ENCODE measurements around the gene DENND1A.

Gene DENND1A

GRCh38 chr9:123438321-123438720 is 491.6 kb downstream of the DENND1A start:
- H3K4me1 Mint-ChIP-seq, result peaks cover 81% of the 10 kb centered on the region
- H3K36me3 Mint-ChIP-seq (ENCODE audit: low read depth), result no peaks in the 10 kb centered on the region
- H3K27ac Mint-ChIP-seq, result peak overlapping the region; percentile 81
- peaks cover 3% of the 10 kb centered on the region for H3K27me3 Mint-ChIP-seq (ENCODE audit: low read depth, poor library complexity)
- H3K4me3 Mint-ChIP-seq, result peak overlapping the region; percentile 54
- TF ChIP-seq CTCF (IDR thresholded peaks at IDR 0.05), result no peak
- H3K9me3 Mint-ChIP-seq, result no peaks in the 10 kb centered on the region
- no peak for DNase-seq

- Mint-ChIP-seq H3K4me1 (peaks cover 82% of the 10 kb centered on the region), H3K4me3 (no peak overlapping the region), H3K9me3 (no peaks in the 10 kb centered on the region), H3K27ac (peak overlapping the region; percentile 33), H3K36me3 (ENCODE audit: low read depth) (no peaks in the 10 kb centered on the region), H3K27me3 (ENCODE audit: low read depth, poor library complexity) (peaks cover 3% of the 10 kb centered on the region)
- TF ChIP-seq CTCF (IDR thresholded peaks at IDR 0.05), result no peak
- no peak for DNase-seq
These were observed 492.7 kb downstream of the DENND1A start for GRCh38 chr9:123437201-123437600.

GRCh38 chr9:123435471-123435870 is 494.5 kb downstream of the DENND1A start:
- TF ChIP-seq CTCF (IDR thresholded peaks at IDR 0.05), result no peak
- DNase-seq, result no peak
- peaks cover 6% of the 10 kb centered on the region for H3K36me3 Mint-ChIP-seq (ENCODE audit: low read depth)
- H3K4me3 Mint-ChIP-seq, result no peak overlapping the region
- H3K4me1 Mint-ChIP-seq, result peaks cover 73% of the 10 kb centered on the region
- H3K9me3 Mint-ChIP-seq, result no peaks in the 10 kb centered on the region
- H3K27ac Mint-ChIP-seq, result no peak overlapping the region
- H3K27me3 Mint-ChIP-seq (ENCODE audit: low read depth, poor library complexity), result peaks cover 6% of the 10 kb centered on the region

GRCh38 chr9:123434619-123435240 is 495.2 kb downstream of the DENND1A start:
- peak; percentile 36 for DNase-seq
- peaks cover 6% of the 10 kb centered on the region for H3K27me3 Mint-ChIP-seq (ENCODE audit: low read depth, poor library complexity)

GRCh38 chr9:123432331-123433236 is 497.3 kb downstream of the DENND1A start:
- peaks cover 21% of the 10 kb centered on the region for H3K9me3 Mint-ChIP-seq
- H3K4me1 Mint-ChIP-seq, result peaks cover 44% of the 10 kb centered on the region
- peaks cover 9% of the 10 kb centered on the region for H3K27me3 Mint-ChIP-seq (ENCODE audit: low read depth, poor library complexity)
- no peak for DNase-seq
- H3K27ac Mint-ChIP-seq, result peak overlapping the region; percentile 54
- no peak for TF ChIP-seq CTCF (IDR thresholded peaks at IDR 0.05)
- no peak overlapping the region for H3K4me3 Mint-ChIP-seq
- H3K36me3 Mint-ChIP-seq (ENCODE audit: low read depth), result peaks cover 31% of the 10 kb centered on the region

More at GRCh38 chr9:123434619-123435240, 495.2 kb downstream of the DENND1A start:
- H3K9me3 Mint-ChIP-seq, result peaks cover 5% of the 10 kb centered on the region
- TF ChIP-seq CTCF (IDR thresholded peaks at IDR 0.05), result peak; percentile 17
- peaks cover 65% of the 10 kb centered on the region for H3K4me1 Mint-ChIP-seq
- peaks cover 13% of the 10 kb centered on the region for H3K36me3 Mint-ChIP-seq (ENCODE audit: low read depth)
- no peak overlapping the region for H3K4me3 Mint-ChIP-seq
- H3K27ac Mint-ChIP-seq, result peak overlapping the region; percentile 0
